Neural cell (in vitro differentiated cells): ENCODE data around the gene SOX5.

Source experiments
- EP300 ChIP-seq: fragments of 450-650 bp; conservative IDR thresholded peaks from 2 replicates; pipeline ENCODE4 v1.6.1; 2014; ENCODE audit warnings: antibody characterized with exemption, mild to moderate bottlenecking, moderate library complexity; ENCODE audit not compliant: poor library complexity, severe bottlenecking
- EZH2 ChIP-seq: fragments of 200-600, 300-800 bp; shearing (Covaris generic), sonication (generic); IDR thresholded peaks from 2 replicates; pipeline ENCODE4 v1.6.1; 2014; ENCODE audit warnings: antibody characterized with exemption, low read length, borderline replicate concordance, mild to moderate bottlenecking; ENCODE audit not compliant: insufficient read depth, poor library complexity, severe bottlenecking
- MXI1 ChIP-seq: fragments of 450-650 bp; conservative IDR thresholded peaks from 2 replicates; pipeline ENCODE4 v1.6.1; 2014; ENCODE audit warnings: antibody characterized with exemption, mild to moderate bottlenecking; ENCODE audit not compliant: poor library complexity, severe bottlenecking
- POLR2AphosphoS5 ChIP-seq: IDR thresholded peaks from 2 replicates; pipeline ENCODE4 v1.6.1; 2012
- RAD21 ChIP-seq: fragments of 450-650 bp; conservative IDR thresholded peaks from 2 replicates; pipeline ENCODE4 v1.6.1; 2014; ENCODE audit warnings: antibody characterized with exemption, mild to moderate bottlenecking, moderate library complexity
- SMC3 ChIP-seq: fragments of 450-650 bp; conservative IDR thresholded peaks from 2 replicates; pipeline ENCODE4 v1.6.1; 2014; ENCODE audit warnings: antibody characterized with exemption, mild to moderate bottlenecking, moderate library complexity; ENCODE audit not compliant: poor library complexity
- TAF1 ChIP-seq: IDR thresholded peaks from 2 replicates; pipeline ENCODE4 v1.6.1; 2012; ENCODE audit warnings: low read depth
- TF ChIP-seq, protein P1 (sequence below): fragments of 450-650 bp; IDR thresholded peaks from 2 replicates; pipeline ENCODE4 v1.5.1; 2014; ENCODE audit warnings: antibody characterized with exemption, mild to moderate bottlenecking, moderate library complexity; ENCODE audit not compliant: poor library complexity, severe bottlenecking
- TF ChIP-seq, protein P2 (sequence below): IDR thresholded peaks from 2 replicates; pipeline ENCODE4 v1.6.1; 2012; ENCODE audit warnings: borderline replicate concordance

DNA sequence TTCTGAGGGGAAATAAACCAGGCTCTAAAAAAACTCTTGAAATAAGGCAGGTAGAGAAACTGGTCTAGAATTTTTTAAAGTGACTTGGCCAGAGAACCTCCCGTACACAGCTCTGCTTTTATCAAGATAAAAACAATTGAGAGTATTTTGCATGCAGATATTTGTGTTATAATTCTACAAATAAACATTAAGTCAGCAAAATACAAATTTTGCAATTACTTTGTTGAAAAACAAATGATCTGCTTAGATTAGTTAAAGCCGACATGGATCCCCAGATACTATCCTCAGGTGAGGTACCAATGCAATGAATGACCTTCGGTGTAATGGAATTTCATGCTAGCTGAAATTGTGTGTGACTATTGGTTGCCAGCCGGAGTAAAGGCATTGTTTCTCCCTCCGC, 197.2 kb downstream of the SOX5 start:
- TF ChIP-seq EZH2 (no peak), MXI1 (no peak), TAF1 (no peak), EP300 (no peak), POLR2AphosphoS5 (no peak), RAD21 (no peak), SMC3 (no peak)
- TF ChIP-seq, protein P1, sequence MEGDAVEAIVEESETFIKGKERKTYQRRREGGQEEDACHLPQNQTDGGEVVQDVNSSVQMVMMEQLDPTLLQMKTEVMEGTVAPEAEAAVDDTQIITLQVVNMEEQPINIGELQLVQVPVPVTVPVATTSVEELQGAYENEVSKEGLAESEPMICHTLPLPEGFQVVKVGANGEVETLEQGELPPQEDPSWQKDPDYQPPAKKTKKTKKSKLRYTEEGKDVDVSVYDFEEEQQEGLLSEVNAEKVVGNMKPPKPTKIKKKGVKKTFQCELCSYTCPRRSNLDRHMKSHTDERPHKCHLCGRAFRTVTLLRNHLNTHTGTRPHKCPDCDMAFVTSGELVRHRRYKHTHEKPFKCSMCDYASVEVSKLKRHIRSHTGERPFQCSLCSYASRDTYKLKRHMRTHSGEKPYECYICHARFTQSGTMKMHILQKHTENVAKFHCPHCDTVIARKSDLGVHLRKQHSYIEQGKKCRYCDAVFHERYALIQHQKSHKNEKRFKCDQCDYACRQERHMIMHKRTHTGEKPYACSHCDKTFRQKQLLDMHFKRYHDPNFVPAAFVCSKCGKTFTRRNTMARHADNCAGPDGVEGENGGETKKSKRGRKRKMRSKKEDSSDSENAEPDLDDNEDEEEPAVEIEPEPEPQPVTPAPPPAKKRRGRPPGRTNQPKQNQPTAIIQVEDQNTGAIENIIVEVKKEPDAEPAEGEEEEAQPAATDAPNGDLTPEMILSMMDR: no peak
- TF ChIP-seq, protein P2, sequence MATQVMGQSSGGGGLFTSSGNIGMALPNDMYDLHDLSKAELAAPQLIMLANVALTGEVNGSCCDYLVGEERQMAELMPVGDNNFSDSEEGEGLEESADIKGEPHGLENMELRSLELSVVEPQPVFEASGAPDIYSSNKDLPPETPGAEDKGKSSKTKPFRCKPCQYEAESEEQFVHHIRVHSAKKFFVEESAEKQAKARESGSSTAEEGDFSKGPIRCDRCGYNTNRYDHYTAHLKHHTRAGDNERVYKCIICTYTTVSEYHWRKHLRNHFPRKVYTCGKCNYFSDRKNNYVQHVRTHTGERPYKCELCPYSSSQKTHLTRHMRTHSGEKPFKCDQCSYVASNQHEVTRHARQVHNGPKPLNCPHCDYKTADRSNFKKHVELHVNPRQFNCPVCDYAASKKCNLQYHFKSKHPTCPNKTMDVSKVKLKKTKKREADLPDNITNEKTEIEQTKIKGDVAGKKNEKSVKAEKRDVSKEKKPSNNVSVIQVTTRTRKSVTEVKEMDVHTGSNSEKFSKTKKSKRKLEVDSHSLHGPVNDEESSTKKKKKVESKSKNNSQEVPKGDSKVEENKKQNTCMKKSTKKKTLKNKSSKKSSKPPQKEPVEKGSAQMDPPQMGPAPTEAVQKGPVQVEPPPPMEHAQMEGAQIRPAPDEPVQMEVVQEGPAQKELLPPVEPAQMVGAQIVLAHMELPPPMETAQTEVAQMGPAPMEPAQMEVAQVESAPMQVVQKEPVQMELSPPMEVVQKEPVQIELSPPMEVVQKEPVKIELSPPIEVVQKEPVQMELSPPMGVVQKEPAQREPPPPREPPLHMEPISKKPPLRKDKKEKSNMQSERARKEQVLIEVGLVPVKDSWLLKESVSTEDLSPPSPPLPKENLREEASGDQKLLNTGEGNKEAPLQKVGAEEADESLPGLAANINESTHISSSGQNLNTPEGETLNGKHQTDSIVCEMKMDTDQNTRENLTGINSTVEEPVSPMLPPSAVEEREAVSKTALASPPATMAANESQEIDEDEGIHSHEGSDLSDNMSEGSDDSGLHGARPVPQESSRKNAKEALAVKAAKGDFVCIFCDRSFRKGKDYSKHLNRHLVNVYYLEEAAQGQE: no peak
